ENCODE data around the gene DUSP12.

The DUSP12 gene

DNA sequence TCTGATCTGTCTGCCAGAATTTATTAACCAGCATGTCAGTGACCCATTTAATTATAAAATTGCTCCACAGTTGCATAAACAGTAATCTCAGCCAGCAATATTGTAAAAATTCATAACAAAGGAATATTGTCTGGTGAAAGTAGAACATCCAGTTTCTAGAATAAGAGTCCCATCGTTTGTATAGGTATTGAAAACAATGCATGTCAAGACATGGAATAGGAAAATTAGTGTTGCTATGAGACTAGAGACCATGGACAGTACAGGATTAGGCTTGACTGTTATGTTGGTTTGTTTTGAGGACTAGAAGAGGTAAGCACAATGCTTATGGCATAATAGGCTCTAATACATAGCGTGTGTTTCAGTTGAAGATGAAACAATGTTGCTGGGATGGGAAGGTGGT lies 53.6 kb downstream of the DUSP12 start:
- in situ Hi-C loops (cut with HindIII; ENCODE audit: low sequenced_read_pairs) = loop anchor here (25.0 kb wide), 1 partner anchor 234 kb away; no protein-coding TSS in a partner anchor

GRCh38 chr1:161805399-161806197 lies 56.0 kb downstream of the DUSP12 start:
- in situ Hi-C loops (cut with HindIII; ENCODE audit: low sequenced_read_pairs) = loop anchor here (25.0 kb wide), 1 partner anchor 232 kb away; no protein-coding TSS in a partner anchor
